Neural cell (in vitro differentiated cells): ENCODE results near the gene ATP6V1F. TPM values are rescaled to one million over a fixed set of nuclear protein-coding genes. Genes with fewer than 3 reads are reported as not detected.

Source experiments
- H2AFZ ChIP-seq: fragments of 200-600, 300-800 bp; sonication (generic), shearing (Covaris generic); 2 replicates; pipeline ENCODE4 v1.6.0; 2014; ENCODE audit warnings: low read depth, mild to moderate bottlenecking, antibody characterized with exemption, low read length, moderate library complexity
- H3F3A ChIP-seq: fragments of 200-600 bp; shearing (Covaris generic); 2 replicates; pipeline ENCODE4 v1.6.1; 2016; ENCODE audit warnings: mild to moderate bottlenecking, moderate library complexity, mixed read lengths, antibody characterized with exemption, low read length; ENCODE audit not compliant: insufficient read depth, poor library complexity, severe bottlenecking
- H3K27ac ChIP-seq: fragments of 200-600, 300-800 bp; sonication (generic), shearing (Covaris generic); 2 replicates; pipeline ENCODE4 v1.5.1; 2014; ENCODE audit warnings: mild to moderate bottlenecking, low read length, moderate library complexity
- H3K27me3 ChIP-seq: fragments of 300-800, 200-600 bp; sonication (generic), shearing (Covaris generic); 2 replicates; pipeline ENCODE4 v1.6.0; 2014; ENCODE audit warnings: mild to moderate bottlenecking, low read depth, low read length, moderate library complexity; ENCODE audit not compliant: insufficient read depth
- H3K36me3 ChIP-seq: fragments of 300-800, 200-600 bp; sonication (generic), shearing (Covaris generic); 2 replicates; pipeline ENCODE4 v1.5.1; 2014; ENCODE audit warnings: mild to moderate bottlenecking, antibody characterized with exemption, low read length, moderate library complexity; ENCODE audit not compliant: insufficient read depth
- H3K4me2 ChIP-seq: fragments of 300-800, 200-600 bp; sonication (generic), shearing (Covaris generic); 2 replicates; pipeline ENCODE4 v1.6.0; 2014; ENCODE audit warnings: mild to moderate bottlenecking, low read length
- H3K4me3 ChIP-seq: fragments of 300-800, 200-600 bp; sonication (generic), shearing (Covaris generic); 2 replicates; pipeline ENCODE4 v1.5.1; 2014; ENCODE audit warnings: mild to moderate bottlenecking, low read length, moderate library complexity
- H3K79me2 ChIP-seq: fragments of 200-600 bp; shearing (Covaris generic); replicated peaks from 2 replicates; pipeline ENCODE4 v1.6.0; 2014; ENCODE audit warnings: mild to moderate bottlenecking, low read length, moderate library complexity; ENCODE audit not compliant: insufficient read depth
- H3K9ac ChIP-seq: fragments of 300-800, 200-600 bp; sonication (generic), shearing (Covaris generic); 2 replicates; pipeline ENCODE4 v1.6.1; 2016; ENCODE audit warnings: mild to moderate bottlenecking, low read length, mixed read lengths
- H3K9me2 ChIP-seq: fragments of 200-600 bp; shearing (Covaris generic); 2 replicates; pipeline ENCODE4 v1.6.1; 2016; ENCODE audit warnings: mild to moderate bottlenecking, low read length, mixed read lengths; ENCODE audit not compliant: insufficient read depth
- H3K9me3 ChIP-seq: fragments of 200-600, 300-800 bp; sonication (generic), shearing (Covaris generic); 2 replicates; pipeline ENCODE4 v1.6.1; 2016; ENCODE audit warnings: mild to moderate bottlenecking, mixed run types, low read length, moderate library complexity, mixed read lengths
- H4K20me1 ChIP-seq: fragments of 200-600 bp; shearing (Covaris generic); 2 replicates; pipeline ENCODE4 v1.6.1; 2016; ENCODE audit warnings: mild to moderate bottlenecking, mixed run types; ENCODE audit not compliant: insufficient read depth
- EP300 ChIP-seq: fragments of 450-650 bp; conservative IDR thresholded peaks from 2 replicates; pipeline ENCODE4 v1.6.1; 2014; ENCODE audit warnings: antibody characterized with exemption, mild to moderate bottlenecking, moderate library complexity; ENCODE audit not compliant: poor library complexity, severe bottlenecking
- EZH2 ChIP-seq: fragments of 200-600, 300-800 bp; shearing (Covaris generic), sonication (generic); IDR thresholded peaks from 2 replicates; pipeline ENCODE4 v1.6.1; 2014; ENCODE audit warnings: antibody characterized with exemption, low read length, borderline replicate concordance, mild to moderate bottlenecking; ENCODE audit not compliant: insufficient read depth, poor library complexity, severe bottlenecking
- MXI1 ChIP-seq: fragments of 450-650 bp; conservative IDR thresholded peaks from 2 replicates; pipeline ENCODE4 v1.6.1; 2014; ENCODE audit warnings: antibody characterized with exemption, mild to moderate bottlenecking; ENCODE audit not compliant: poor library complexity, severe bottlenecking
- POLR2AphosphoS5 ChIP-seq: IDR thresholded peaks from 2 replicates; pipeline ENCODE4 v1.6.1; 2012
- RAD21 ChIP-seq: fragments of 450-650 bp; conservative IDR thresholded peaks from 2 replicates; pipeline ENCODE4 v1.6.1; 2014; ENCODE audit warnings: antibody characterized with exemption, mild to moderate bottlenecking, moderate library complexity
- SMC3 ChIP-seq: fragments of 450-650 bp; conservative IDR thresholded peaks from 2 replicates; pipeline ENCODE4 v1.6.1; 2014; ENCODE audit warnings: antibody characterized with exemption, mild to moderate bottlenecking, moderate library complexity; ENCODE audit not compliant: poor library complexity
- TAF1 ChIP-seq: IDR thresholded peaks from 2 replicates; pipeline ENCODE4 v1.6.1; 2012; ENCODE audit warnings: low read depth
- polyA plus RNA-seq: library from polyadenylated mRNA; depleted of rRNA; stranded (reverse); fragments of >200 nt; gene quantifications from 2 replicates; pipeline ENCODE4 v1.2.3, GENCODE V29; 2014
- TF ChIP-seq, protein P1 (sequence below): fragments of 450-650 bp; IDR thresholded peaks from 2 replicates; pipeline ENCODE4 v1.5.1; 2014; ENCODE audit warnings: antibody characterized with exemption, mild to moderate bottlenecking, moderate library complexity; ENCODE audit not compliant: poor library complexity, severe bottlenecking
- TF ChIP-seq, protein P2 (sequence below): IDR thresholded peaks from 2 replicates; pipeline ENCODE4 v1.6.1; 2012; ENCODE audit warnings: borderline replicate concordance

Gene ATP6V1F
- polyA plus RNA-seq, 1 donor from 2014 or later: 246 TPM

DNA sequence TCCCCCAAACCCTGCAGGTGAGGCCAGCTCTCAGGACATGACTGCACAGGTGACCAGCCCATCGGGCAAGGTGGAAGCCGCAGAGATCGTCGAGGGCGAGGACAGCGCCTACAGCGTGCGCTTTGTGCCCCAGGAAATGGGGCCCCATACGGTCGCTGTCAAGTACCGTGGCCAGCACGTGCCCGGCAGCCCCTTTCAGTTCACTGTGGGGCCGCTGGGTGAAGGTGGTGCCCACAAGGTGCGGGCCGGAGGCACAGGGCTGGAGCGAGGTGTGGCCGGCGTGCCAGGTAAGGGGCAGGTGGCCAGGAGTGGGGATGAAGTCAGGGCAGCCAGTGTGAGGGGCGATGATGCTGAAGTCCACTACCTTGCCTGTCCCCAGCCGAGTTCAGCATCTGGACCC lies 8.3 kb upstream of the ATP6V1F start:
- Histone ChIP-seq H3K36me3 (no peaks in the 10 kb centered on the region), H3K9ac (no peak overlapping the region), H3K27ac (no peak overlapping the region), H3K9me2 (no peaks in the 10 kb centered on the region), H2AFZ (no peak overlapping the region), H3K27me3 (no peaks in the 10 kb centered on the region), H3K4me2 (no peak overlapping the region), H3K4me3 (no peak overlapping the region), H3K9me3 (no peaks in the 10 kb centered on the region), H3F3A (no peaks in the 10 kb centered on the region), H3K79me2 (no peaks in the 10 kb centered on the region), H4K20me1 (no peaks in the 10 kb centered on the region)
- TF ChIP-seq MXI1: no peak

- Histone ChIP-seq H3K36me3 (no peaks in the 10 kb centered on the region), H3K27ac (no peak overlapping the region), H3F3A (no peaks in the 10 kb centered on the region), H3K9me3 (no peaks in the 10 kb centered on the region), H3K9ac (no peak overlapping the region), H3K4me2 (no peak overlapping the region), H3K27me3 (no peaks in the 10 kb centered on the region), H3K4me3 (no peak overlapping the region), H2AFZ (no peak overlapping the region), H4K20me1 (no peaks in the 10 kb centered on the region), H3K79me2 (no peaks in the 10 kb centered on the region), H3K9me2 (no peaks in the 10 kb centered on the region)
- TF ChIP-seq TAF1 (no peak), EZH2 (no peak), EP300 (no peak), MXI1 (no peak), POLR2AphosphoS5 (no peak), SMC3 (no peak), RAD21 (no peak)
- TF ChIP-seq, protein P1, sequence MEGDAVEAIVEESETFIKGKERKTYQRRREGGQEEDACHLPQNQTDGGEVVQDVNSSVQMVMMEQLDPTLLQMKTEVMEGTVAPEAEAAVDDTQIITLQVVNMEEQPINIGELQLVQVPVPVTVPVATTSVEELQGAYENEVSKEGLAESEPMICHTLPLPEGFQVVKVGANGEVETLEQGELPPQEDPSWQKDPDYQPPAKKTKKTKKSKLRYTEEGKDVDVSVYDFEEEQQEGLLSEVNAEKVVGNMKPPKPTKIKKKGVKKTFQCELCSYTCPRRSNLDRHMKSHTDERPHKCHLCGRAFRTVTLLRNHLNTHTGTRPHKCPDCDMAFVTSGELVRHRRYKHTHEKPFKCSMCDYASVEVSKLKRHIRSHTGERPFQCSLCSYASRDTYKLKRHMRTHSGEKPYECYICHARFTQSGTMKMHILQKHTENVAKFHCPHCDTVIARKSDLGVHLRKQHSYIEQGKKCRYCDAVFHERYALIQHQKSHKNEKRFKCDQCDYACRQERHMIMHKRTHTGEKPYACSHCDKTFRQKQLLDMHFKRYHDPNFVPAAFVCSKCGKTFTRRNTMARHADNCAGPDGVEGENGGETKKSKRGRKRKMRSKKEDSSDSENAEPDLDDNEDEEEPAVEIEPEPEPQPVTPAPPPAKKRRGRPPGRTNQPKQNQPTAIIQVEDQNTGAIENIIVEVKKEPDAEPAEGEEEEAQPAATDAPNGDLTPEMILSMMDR: no peak
- TF ChIP-seq, protein P2, sequence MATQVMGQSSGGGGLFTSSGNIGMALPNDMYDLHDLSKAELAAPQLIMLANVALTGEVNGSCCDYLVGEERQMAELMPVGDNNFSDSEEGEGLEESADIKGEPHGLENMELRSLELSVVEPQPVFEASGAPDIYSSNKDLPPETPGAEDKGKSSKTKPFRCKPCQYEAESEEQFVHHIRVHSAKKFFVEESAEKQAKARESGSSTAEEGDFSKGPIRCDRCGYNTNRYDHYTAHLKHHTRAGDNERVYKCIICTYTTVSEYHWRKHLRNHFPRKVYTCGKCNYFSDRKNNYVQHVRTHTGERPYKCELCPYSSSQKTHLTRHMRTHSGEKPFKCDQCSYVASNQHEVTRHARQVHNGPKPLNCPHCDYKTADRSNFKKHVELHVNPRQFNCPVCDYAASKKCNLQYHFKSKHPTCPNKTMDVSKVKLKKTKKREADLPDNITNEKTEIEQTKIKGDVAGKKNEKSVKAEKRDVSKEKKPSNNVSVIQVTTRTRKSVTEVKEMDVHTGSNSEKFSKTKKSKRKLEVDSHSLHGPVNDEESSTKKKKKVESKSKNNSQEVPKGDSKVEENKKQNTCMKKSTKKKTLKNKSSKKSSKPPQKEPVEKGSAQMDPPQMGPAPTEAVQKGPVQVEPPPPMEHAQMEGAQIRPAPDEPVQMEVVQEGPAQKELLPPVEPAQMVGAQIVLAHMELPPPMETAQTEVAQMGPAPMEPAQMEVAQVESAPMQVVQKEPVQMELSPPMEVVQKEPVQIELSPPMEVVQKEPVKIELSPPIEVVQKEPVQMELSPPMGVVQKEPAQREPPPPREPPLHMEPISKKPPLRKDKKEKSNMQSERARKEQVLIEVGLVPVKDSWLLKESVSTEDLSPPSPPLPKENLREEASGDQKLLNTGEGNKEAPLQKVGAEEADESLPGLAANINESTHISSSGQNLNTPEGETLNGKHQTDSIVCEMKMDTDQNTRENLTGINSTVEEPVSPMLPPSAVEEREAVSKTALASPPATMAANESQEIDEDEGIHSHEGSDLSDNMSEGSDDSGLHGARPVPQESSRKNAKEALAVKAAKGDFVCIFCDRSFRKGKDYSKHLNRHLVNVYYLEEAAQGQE: no peak
Measured at GRCh38 chr7:128855559-128855958, 7.1 kb upstream of the ATP6V1F start.
